ENCODE measurements around the gene HDAC4.

DNA sequence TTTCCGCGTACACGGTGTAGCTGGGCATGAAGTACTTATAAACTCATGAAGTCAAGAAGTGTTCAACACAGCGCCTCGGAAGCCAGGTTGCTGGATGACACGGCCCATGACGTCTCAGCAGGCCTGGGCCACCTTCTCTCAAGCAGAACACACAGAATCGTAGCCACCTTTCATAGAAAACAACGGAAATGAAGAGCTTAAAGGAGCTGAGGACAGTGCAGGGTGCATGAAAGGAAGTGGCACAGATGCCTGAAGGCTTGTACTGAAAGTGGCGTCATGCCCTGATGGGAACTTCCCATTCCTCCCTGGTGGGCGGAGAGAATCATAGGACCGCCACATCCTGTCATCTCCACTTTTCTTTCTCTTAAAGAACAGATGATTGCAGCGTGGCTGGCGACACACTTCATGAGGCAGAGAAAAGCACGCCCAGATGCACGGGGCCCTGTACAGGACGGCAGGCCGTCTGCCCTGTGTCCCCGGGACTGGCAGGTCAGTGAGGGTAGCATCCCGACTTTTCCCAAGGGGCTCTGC is 31.1 kb downstream of the HDAC4 start:
- TF ChIP-seq TAF1 (IDR thresholded peaks at IDR 0.05; ENCODE audit: low read depth): no peak
- TF ChIP-seq RAD21 (IDR thresholded peaks at IDR 0.05; ENCODE audit: low read depth): no peak
- TF ChIP-seq, protein P1, sequence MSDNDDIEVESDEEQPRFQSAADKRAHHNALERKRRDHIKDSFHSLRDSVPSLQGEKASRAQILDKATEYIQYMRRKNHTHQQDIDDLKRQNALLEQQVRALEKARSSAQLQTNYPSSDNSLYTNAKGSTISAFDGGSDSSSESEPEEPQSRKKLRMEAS (IDR thresholded peaks at IDR 0.05): no peak
- TF ChIP-seq EP300 (IDR thresholded peaks at IDR 0.05; ENCODE audit: borderline replicate concordance): no peak
- TF ChIP-seq, protein P2, sequence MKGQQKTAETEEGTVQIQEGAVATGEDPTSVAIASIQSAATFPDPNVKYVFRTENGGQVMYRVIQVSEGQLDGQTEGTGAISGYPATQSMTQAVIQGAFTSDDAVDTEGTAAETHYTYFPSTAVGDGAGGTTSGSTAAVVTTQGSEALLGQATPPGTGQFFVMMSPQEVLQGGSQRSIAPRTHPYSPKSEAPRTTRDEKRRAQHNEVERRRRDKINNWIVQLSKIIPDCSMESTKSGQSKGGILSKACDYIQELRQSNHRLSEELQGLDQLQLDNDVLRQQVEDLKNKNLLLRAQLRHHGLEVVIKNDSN (IDR thresholded peaks at IDR 0.05): no peak
- TF ChIP-seq CEBPB (IDR thresholded peaks at IDR 0.05): no peak
- TF ChIP-seq EGR1 (IDR thresholded peaks at IDR 0.05): no peak

Measured in Ishikawa (cell line).